Kidney epithelial cell (primary cell): ENCODE measurements around the gene POU2F3. TPM values are rescaled to one million over a fixed set of nuclear protein-coding genes. Genes with fewer than 3 reads are reported as not detected.

Experiments used
- DNase-seq: peaks from one replicate; pipeline ENCODE4 v3.0.0-alpha.2; 2010; ENCODE audit warnings: low read depth
- H3K27me3 ChIP-seq: 2 replicates; pipeline ENCODE4 v1.6.0; 2011; ENCODE audit warnings: low read length; ENCODE audit not compliant: control insufficient read depth, insufficient read depth
- H3K36me3 ChIP-seq: 2 replicates; pipeline ENCODE4 v1.5.1; 2011; ENCODE audit warnings: low read length; ENCODE audit not compliant: control insufficient read depth, insufficient read depth
- H3K4me3 ChIP-seq: 2 replicates; pipeline ENCODE4 v1.5.1; 2011; ENCODE audit warnings: low read depth, mild to moderate bottlenecking, control low read depth, low read length
- total RNA-seq: library from RNA; depleted of rRNA; stranded (reverse); fragments of >200 nt; gene quantifications from 2 replicates; pipeline ENCODE4 v1.2.3, GENCODE V29; 2015
- TF ChIP-seq, protein P1 (sequence below): IDR thresholded peaks from 2 replicates; pipeline ENCODE4 v1.5.1; 2011; ENCODE audit warnings: mild to moderate bottlenecking, moderate library complexity, low read length, control low read depth, inconsistent platforms; ENCODE audit not compliant: insufficient read depth, poor library complexity, severe bottlenecking

The POU2F3 gene
- total RNA-seq, 1 donor from 2014 or later = 1.1 TPM

DNA sequence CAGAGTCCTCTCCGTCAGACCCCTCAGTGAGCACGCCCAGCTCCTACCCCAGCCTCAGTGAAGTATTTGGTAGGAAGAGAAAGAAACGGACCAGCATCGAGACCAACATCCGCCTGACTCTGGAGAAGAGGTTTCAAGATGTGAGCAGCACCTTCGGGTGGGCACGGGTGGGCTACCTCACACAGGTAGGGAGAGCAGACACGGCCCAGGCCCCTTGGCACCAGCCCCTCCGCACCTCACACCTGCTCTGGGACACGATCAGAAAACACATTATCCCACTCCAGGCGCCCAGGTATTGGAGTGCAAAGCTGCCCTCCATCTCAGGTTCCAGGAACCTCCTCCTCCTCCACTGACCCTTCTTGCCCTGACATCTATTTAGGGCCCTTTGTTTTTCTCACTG is 67.5 kb downstream of the POU2F3 start:
- no peak for DNase-seq
- Histone ChIP-seq H3K36me3 (no peaks in the 10 kb centered on the region), H3K27me3 (no peaks in the 10 kb centered on the region), H3K4me3 (no peak overlapping the region)
- TF ChIP-seq, protein P1, sequence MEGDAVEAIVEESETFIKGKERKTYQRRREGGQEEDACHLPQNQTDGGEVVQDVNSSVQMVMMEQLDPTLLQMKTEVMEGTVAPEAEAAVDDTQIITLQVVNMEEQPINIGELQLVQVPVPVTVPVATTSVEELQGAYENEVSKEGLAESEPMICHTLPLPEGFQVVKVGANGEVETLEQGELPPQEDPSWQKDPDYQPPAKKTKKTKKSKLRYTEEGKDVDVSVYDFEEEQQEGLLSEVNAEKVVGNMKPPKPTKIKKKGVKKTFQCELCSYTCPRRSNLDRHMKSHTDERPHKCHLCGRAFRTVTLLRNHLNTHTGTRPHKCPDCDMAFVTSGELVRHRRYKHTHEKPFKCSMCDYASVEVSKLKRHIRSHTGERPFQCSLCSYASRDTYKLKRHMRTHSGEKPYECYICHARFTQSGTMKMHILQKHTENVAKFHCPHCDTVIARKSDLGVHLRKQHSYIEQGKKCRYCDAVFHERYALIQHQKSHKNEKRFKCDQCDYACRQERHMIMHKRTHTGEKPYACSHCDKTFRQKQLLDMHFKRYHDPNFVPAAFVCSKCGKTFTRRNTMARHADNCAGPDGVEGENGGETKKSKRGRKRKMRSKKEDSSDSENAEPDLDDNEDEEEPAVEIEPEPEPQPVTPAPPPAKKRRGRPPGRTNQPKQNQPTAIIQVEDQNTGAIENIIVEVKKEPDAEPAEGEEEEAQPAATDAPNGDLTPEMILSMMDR = no peak

GRCh38 chr11:120308081-120308480 is 68.1 kb downstream of the POU2F3 start:
- TF ChIP-seq, protein P1 = no peak
- Histone ChIP-seq H3K27me3 (no peaks in the 10 kb centered on the region), H3K36me3 (no peaks in the 10 kb centered on the region), H3K4me3 (no peak overlapping the region)
- DNase-seq = no peak

- H3K4me3 ChIP-seq = no peak overlapping the region
- H3K36me3 ChIP-seq = no peaks in the 10 kb centered on the region
- DNase-seq = no peak
- TF ChIP-seq, protein P1 = no peak
- no peaks in the 10 kb centered on the region for H3K27me3 ChIP-seq
Observed at GRCh38 chr11:120310870-120311269, 70.9 kb downstream of the POU2F3 start.

GRCh38 chr11:120314861-120315260 is 74.9 kb downstream of the POU2F3 start:
- H3K36me3 ChIP-seq = no peaks in the 10 kb centered on the region
- H3K27me3 ChIP-seq = no peaks in the 10 kb centered on the region
- no peak overlapping the region for H3K4me3 ChIP-seq
- TF ChIP-seq, protein P1 = no peak
- no peak for DNase-seq

- TF ChIP-seq, protein P1 = no peak
- H3K4me3 ChIP-seq = no peak overlapping the region
- no peak for DNase-seq
- no peaks in the 10 kb centered on the region for H3K27me3 ChIP-seq
- no peaks in the 10 kb centered on the region for H3K36me3 ChIP-seq
Observed at GRCh38 chr11:120316880-120317688, 77.1 kb downstream of the POU2F3 start.
